Hepatocyte (in vitro differentiated cells): Measurements from ENCODE around the gene GPR37L1.

Experiments used
- CTCF ChIP-seq: fragments of 200-600 bp; sonication (generic); IDR thresholded peaks from 2 replicates; pipeline ENCODE4 v1.5.1; 2016; ENCODE audit warnings: antibody characterized with exemption, mild to moderate bottlenecking; ENCODE audit not compliant: poor library complexity
- EZH2phosphoT487 ChIP-seq: fragments of 200-600 bp; sonication (generic); IDR thresholded peaks from one replicate; pipeline ENCODE4 v1.6.1; 2018; ENCODE audit warnings: antibody characterized with exemption, mild to moderate bottlenecking, low read depth, moderate library complexity; ENCODE audit not compliant: unreplicated experiment, severe bottlenecking

GRCh38 chr1:202110977-202111376 is 11.7 kb upstream of the GPR37L1 start:
- TF ChIP-seq CTCF (no peak), EZH2phosphoT487 (no peak)
